GM18517 (cell line): Measurements from ENCODE around the gene TAAR5.
"Not testable (repeated sequence)": the region's sequence is repeated elsewhere in the genome, so short reads cannot be mapped to it uniquely, and the experiment has no call there.

Experiments
- ATAC-seq: cut with Tn5 transposase; IDR thresholded peaks from one replicate; pipeline ENCODE4 v1.9.1; 2021; ENCODE audit warnings: mild to moderate bottlenecking, moderate library complexity; ENCODE audit not compliant: unreplicated experiment

The TAAR5 gene

DNA sequence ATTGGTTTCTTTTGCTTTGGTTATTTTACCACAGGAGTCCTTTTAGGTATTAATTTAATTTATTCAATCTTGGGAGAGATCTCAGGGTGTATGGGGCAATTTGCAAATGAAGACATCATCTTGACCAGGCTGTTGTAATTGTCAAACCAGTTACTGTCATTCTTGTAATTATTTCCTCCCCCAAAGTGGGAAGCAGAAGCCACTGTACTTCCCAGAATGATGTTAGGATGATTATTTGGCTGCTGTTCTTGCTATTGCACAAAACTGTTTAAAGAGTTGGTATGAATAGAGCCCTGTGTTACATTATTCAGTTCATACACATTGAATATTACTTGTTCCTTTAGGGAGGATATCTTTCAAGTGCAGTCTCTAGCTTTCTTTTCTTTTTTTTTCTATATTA, 17.8 kb downstream of the TAAR5 start:
- no peak for ATAC-seq

DNA sequence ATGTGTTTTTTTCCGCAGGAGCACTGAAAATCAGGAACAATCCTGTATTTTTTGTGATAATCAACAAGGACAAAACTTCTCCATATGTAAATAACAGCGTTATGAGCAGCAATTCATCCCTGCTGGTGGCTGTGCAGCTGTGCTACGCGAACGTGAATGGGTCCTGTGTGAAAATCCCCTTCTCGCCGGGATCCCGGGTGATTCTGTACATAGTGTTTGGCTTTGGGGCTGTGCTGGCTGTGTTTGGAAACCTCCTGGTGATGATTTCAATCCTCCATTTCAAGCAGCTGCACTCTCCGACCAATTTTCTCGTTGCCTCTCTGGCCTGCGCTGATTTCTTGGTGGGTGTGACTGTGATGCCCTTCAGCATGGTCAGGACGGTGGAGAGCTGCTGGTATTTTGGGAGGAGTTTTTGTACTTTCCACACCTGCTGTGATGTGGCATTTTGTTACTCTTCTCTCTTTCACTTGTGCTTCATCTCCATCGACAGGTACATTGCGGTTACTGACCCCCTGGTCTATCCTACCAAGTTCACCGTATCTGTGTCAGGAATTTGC, 19.2 kb downstream of the TAAR5 start, which contains the start of gene TAAR6:
Gene TAAR6, plus strand, starts transcription at position 102 of the 557 bp plus-strand sequence. Its CDS starts 0 bp downstream, at position 102.
- ATAC-seq: no peak

DNA sequence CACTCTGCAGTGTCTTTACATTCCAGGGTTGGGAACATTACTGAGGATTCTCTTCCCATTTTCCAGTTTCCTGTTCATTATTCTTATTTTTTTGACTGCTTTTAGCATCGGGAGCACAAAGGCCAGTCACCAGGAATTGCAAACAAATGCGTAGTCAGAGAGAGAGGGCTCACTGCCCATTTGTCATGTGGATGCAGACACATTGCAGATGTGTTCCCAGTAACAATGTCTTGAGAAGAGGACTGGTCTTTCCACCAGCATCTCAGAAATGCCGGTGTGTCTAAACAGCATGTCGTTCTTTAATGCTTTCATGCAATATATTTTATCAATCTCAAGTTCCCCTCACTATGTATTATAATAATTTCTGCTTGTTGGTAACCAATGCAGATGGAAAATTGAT, 20.4 kb downstream of the TAAR5 start:
- ATAC-seq: no peak

DNA sequence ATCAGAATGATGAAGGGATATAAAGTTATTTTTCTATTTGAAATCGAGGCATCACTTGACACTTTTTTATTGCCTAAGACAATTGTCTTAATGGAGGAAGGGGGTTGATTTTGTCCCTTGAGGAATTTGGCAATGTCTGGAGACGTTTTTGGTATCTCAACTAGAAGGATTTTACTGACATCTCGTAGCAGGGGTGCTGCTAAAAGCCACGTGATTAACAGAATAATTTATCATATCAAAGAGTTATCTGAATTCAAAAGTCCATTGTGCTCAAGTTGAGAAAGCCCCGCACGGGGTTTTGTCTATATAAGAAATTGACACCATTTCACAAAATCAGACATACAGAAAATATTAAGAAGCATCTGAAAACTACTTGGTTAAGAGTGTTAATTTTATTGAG, 20.9 kb downstream of the TAAR5 start:
- ATAC-seq: no peak

DNA sequence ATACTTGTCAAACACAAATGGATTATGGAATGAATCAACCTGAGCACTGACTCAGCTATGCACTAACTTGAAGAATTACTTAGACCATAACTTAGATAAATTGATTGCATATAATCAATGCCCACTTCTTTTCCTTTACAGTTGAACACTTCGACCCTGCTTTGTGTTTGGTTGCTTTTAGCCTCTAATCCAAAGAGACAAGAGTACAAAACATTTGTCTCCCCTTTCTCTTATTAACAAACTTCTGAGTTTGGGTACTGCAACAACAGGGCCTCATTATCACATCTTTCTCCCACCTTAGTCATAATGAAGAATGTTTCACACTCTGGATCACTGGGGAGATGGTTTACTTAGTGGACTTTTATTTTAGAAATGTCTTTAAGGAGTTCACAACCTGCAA, 22.0 kb downstream of the TAAR5 start:
- ATAC-seq: no peak

DNA sequence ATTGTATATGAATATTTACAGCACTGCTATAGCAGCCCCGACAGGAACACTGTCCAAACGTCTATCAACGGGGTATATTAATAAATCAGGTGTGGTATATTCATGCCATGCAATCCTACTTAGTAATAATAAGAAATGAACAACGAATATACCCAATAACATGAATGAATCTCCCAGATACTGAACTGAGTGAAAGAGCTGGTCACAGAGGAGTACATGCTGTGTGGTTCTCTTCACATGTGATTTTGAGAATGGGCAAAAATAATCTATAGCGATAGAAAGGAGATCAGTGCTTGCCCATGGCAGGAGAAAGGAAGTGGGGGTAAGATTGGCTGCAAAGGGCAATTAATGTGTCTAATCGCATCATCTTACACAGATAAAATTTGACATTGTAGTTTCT, 23.1 kb downstream of the TAAR5 start:
- no peak for ATAC-seq

DNA sequence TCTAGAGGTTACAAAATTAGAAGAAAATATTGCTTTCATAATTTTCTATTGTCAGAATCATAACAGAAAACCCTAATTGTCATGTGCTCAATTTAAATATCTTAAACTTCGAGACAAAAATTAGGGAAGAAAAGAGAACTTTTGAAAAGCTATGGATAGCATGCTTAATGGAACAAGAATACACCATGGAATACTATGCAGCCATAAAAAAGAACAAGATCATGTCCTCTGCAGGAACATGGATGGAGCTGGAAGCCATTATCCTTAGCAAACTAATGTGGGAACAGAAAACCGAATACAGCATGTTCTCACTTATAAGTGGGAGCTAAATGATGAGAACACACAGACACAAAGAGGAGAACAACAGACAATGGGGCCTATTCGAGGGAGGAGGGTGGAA, 29.5 kb downstream of the TAAR5 start:
- not testable (repeated sequence) for ATAC-seq

DNA sequence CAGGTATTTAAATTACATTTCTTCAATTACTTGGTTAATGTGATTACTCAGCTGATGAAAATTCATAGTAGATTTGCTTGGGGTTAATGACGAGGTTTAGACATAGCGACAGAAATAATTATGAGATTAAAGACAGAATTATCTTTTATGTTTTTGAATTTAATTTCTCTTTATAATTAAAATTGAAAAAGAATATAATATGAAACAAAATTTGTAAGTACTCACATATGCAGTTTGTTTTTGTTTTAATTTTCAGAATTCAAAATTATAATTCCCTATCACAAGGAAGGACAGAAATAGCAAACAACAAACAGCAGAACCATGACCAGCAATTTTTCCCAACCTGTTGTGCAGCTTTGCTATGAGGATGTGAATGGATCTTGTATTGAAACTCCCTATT, 37.2 kb downstream of the TAAR5 start, which contains the start of gene TAAR8:
Gene TAAR8, plus strand, starts transcription at position 301 of the 400 bp plus-strand sequence. Its CDS starts 21 bp downstream, at position 322.
- no peak for ATAC-seq

DNA sequence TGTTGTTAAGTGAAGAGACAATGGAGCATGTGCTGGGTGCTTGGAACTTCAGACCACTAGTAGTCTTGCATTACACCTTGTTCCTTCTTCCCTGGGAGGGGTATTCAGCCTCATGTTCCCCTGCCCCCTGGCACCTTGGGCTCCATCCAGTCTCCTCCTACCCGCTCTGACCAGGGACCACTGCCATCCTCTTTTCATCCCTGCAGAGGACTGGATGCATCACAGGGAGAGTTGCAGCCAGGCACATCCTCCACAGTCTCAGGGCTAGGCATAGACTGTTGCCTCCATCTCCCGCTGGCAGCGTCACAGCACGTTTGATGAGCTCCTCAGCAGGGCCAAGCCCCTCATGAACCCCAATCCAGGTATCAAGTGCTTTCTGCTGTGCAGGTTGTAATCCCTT, 38.3 kb downstream of the TAAR5 start:
- ATAC-seq: no peak

DNA sequence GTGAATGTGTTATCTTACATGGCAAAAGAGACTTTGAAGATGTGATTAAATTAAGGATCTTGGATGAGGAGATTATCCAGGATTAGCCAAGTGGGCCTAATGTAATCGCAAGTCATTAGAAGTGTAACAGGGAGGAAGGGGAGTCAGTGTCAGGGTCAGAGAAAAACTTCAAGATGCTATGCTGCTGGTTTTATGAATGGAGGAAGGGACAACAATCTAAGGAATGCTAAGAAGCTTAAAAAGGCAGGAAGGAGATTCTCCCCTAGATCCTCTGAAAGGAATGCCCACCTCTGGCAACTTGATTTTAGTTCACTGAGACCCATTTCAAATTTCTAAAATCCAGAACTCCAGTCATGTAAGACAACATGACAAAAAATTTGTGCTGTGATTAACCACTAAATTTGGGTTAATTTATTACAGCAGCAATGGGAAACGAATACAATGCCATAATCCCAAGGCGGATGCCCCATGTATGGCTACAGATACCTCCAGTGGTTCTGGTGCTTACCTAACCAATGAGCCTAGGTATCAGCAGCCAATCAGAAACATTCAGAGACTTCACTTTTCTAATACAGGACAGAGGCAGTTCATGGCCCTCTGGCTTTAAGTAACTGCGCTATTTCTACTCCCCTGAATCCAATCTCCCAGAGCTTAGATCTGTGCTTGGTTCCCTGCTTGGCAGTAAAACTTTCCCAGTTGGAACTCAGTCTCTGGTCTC, 40.6 kb downstream of the TAAR5 start:
- no peak for ATAC-seq

DNA sequence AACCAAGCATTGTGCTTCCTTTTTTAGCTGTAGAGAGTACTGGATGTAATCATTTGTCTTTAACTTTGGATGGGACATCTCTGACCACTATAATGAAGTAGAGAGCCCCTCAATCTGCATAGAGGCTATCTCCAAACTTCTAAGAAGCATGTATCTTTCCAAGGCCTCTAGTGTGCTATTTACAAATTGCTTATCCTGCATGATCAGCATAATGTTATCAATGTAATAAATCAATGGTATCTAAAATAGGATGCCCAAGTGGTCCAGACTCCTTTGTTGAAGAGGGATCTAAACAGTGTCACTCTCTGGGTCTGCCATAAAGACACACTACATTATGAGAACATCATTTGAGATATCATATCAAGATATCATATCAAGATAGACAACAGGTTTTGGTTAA, 44.7 kb downstream of the TAAR5 start:
- no peak for ATAC-seq
